ENCODE results near the gene PPP1R7. TPM values are rescaled to one million over a fixed set of nuclear protein-coding genes. Genes with fewer than 3 reads are reported as not detected.

The PPP1R7 gene
- polyA plus RNA-seq, 4 donors: 80.5 to 85.9 (median 85.0) TPM

DNA sequence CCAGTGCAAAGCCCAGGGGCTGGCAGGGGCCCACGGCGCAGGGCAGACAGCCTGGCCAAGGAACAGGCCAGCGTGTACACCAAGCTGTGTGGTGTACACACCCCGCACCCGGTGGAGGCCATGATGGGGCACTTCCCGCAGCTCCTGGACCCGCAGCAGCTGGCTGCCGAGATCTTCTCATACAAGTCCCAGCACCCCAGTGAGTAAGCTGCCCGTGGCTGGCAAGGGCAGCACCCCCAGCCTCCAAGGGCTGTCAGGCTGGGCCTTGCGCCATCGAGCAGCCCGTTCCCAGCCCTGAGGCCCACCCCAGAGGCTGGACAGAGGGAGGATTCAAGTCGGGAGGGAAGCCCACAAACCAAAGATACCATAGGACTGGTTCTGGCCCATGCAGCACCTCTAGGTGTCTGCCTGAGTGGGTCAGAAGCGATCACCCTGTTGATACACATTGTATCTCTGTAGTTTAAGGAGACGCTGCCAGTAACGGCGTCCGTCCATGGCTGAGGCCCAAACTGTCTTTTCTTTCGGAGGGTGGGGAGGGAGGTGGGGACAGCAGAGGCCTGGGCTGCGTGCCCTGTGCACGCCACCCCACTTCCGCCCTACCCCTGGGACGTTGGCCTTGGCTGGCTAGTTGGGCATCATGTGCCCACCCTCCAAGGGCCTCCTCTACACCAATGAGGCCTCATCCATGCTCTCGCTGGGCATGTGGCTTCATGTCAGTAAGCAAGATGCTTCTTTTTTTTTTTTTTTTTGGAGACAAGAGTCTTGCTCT, 31.3 kb upstream of the PPP1R7 start:
- no peak for DNase-seq (ENCODE audit: low read depth in 4 of 4, low spot score in 3 of 4)

DNA sequence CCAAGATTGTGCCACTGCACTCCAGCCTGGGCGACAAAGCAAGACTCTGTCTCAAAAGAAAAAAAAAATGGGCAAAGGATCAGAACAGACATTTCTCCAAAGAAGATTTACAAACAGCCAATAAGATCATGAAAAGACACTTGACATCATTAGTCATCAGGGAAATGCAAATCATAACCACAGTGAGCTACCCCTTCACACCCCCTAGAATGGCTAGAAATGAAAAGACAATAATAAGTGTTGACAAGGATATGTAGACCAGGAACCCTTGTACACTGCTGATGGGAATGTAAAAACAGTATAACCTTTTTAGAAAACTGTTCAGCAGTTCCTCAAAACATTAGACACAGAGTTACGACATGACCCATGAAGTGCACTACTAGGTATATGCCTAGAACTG, 29.8 kb upstream of the PPP1R7 start:
- DNase-seq (ENCODE audit: low read depth in 4 of 4, low spot score in 3 of 4): no peak

DNA sequence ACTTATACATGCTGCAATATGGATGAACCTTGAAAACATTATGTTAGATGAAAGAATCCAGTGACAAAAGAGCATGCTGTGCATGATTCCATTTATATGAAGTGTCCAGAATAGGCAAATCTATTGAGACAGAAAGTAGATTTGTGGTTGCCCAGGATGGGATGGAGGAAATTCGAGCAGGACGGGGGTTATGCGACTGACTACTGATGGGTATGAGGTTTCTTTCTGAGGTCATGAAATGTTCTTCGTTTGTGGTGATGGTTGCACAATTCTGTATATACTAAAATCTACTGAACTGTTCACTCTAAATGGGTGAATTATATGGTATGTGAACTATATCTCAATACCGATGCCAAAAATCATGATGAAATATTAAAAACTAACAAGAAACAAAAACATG, 29.3 kb upstream of the PPP1R7 start:
- DNase-seq (ENCODE audit: low read depth in 4 of 4, low spot score in 3 of 4): no peak

DNA sequence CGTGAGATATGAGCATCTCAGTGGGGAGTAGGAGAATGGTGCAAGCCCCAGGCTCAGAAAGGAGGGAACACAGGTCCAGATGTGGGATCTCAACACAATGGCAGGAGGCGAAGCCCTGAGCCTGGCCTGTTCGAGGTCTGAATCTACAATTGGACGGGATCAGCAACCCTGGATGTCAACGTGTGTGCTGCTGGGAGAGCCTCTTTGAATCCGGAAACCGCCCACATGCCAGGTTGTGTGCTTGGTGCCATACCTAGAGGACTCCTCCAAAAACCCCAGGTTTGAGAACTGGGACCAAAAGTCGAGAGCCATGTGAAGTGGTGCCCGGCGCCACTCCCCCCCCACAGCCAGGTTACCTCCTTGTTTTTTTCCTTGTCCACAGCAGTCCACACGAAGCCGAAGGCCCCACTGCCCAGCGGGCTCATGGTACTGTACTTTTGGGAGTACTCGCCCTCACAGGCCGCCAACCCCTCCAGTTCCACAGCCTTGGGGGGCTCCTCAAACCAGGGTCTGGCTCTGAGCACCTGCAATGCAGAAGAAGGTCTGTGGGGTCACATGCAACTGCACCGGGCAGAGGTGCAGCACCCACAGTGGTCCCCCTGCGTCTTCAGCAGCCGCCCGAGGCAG, 27.8 kb upstream of the PPP1R7 start:
- no peak for DNase-seq (ENCODE audit: low read depth in 4 of 4, low spot score in 3 of 4)

DNA sequence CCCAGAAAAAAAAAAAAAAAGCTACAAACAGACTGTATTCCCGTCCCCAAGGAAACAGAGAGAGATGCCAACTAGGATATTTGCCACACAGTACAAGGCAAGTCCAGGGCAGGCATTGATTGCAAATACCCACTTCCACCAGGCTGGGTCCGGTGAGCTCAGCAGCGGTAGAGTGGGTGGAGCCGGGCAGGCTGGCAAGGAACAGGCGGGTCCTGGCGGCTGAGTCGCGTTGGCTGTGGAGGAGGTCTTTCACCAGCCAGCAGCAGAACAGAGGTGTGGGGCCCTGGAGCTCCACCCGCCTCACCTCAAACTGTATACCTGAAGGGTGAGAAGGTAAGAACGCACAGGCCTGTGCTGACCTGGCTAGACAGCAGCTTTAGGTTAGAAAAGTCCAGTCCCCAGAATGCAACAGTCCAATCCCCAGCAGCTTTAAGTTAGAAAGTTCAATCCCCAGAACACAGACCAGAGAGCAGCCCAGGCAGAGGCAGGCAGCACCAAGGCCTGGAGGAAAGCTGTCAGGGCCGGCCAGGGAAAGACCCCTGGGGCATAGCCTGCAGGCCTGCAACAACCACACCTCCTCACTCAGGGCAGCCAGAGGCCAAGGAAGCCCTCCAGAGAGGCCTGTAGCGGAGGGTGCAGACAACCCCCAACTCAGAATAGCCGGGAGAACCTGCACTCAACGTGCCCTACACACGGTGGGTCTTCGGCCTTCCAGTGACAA, 26.3 kb upstream of the PPP1R7 start:
- no peak for DNase-seq (ENCODE audit: low read depth in 4 of 4, low spot score in 3 of 4)

DNA sequence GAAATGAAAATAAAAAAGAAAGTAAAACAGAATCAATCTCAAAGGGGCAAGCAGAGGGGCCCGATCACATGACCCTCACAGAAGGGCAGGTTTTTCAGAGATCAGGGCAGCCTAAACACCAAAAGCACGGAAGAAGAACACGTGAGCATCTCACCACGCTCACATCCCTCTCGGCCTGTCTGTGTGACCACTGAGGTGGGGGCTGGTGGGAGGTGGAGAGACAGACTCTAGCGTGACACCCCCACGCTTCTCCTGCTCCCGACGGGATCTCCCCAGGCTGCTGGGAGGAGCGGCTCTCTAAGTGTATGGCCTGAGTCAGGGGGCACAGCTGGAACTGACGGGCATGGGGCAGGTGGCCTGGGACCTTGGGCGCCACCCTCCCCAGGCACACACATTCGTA, 24.6 kb upstream of the PPP1R7 start:
- no peak for DNase-seq (ENCODE audit: low read depth in 4 of 4, low spot score in 3 of 4)

DNA sequence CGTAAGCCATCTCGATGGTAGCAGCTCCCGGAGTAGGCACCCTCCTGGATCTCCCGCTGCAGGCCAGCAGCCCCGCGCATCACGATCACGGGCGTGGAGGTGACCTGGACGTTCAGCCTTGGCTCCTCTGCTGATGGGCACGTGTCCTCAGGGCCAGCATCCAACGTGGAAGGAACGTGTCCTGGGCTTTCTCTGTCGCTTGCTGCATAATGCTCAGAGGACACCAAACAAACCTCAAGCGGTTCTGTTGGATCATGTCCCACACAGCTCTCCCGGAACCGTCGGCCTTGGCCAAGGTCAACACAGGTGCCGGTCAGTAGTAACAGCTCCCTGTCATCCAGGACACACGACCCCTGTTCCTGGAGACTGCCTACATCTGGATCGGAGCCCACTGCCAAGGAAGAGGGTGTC, 24.1 kb upstream of the PPP1R7 start:
- DNase-seq (ENCODE audit: low read depth in 4 of 4, low spot score in 3 of 4): no peak

DNA sequence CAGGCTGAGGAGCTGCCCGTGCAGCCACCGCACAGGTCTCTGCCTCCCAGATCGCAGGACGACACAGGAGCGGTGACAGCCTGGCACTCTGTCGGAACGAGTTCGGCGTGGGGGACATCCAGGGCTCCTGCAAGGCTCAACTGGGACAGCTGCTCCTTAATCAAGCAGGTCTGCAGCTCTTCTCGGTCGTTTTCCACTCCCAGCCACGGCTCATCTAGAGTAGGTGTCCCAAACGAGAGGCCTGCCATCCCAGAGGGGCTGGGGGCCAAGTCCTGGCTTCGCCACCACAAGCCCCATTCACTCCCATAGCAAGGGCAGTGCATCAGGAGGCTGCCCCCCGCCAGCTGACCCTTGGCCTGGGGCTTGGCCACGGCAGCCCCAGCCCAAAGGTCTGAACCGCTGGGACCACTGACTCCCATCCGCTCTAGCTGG, 23.5 kb upstream of the PPP1R7 start:
- DNase-seq (ENCODE audit: low read depth in 4 of 4, low spot score in 3 of 4): no peak

DNA sequence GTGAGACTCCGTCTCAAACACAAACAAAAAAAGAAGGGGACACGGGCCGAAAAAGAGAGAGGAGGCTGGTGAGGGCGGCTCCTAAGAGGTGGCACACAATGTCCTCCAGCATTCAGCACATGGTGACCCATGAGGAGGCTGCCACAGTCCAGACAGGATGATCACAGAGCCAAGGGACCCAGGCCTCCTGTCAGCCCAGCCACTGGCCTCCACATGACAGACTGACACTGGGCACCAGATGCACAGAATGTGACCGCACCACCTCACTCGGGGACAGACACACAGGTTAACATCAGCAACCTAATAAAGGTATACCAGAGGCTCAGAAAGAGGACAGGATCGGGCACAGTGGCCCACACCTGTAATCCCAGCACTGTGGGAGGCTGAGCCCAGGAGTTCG, 22.0 kb upstream of the PPP1R7 start:
- no peak for DNase-seq (ENCODE audit: low read depth in 4 of 4, low spot score in 3 of 4)

DNA sequence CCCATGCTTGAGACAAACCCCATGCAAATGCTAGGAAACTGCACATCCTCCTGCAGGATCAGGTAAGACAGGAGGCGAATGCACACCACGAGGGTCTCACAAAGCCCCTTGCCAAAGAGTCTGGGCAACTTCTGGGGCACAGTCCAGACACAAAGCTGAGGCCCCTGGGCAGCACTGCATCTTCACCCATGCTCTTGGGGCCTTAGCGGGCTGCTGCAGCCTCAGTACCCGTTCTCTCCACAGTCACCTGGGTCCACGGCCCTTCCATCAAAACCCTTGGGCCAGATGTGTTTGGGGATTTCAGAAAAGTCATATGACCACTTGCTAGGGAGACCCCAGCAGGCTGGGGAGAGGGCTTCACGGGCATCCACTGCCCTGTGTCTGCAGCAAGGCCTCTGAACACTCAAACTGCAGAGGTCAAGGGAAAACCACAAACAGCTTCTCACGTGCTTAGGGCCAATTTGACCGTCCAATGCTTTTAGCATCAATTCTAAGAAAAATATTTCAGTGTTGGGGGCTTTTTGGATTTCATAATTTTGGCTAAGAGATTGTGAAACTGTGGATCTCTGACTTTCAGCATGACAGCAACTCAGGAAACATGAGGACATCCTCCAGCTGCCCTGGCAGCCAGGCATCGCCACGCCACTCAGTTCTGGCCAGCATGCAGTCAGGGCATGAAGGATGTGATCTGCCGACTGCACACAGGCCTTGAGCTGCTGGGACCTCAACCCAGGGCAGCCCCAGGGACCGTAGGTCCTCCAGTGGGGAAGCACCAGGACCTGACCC, 21.0 kb upstream of the PPP1R7 start:
- DNase-seq (ENCODE audit: low read depth in 4 of 4, low spot score in 3 of 4): no peak

DNA sequence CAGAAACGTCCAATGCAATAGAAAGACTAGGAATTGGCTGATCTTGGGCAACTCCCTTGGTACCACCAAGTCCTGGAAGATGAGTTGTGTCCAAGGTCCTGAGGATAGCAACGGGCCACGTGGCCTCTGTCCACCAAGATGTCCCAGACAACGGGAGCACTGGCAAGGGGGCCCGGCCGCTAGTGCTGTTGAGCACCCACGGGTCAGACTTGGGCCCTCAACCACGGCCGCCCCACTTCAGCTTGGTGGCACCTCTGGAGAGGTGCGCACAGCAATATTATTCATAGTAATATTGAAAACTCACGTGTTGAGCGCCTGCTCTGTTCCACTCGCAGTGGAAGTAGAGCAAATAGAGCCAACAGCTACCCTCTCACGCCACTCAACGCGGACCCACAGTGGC, 20.0 kb upstream of the PPP1R7 start:
- DNase-seq (ENCODE audit: low read depth in 4 of 4, low spot score in 3 of 4): no peak

DNA sequence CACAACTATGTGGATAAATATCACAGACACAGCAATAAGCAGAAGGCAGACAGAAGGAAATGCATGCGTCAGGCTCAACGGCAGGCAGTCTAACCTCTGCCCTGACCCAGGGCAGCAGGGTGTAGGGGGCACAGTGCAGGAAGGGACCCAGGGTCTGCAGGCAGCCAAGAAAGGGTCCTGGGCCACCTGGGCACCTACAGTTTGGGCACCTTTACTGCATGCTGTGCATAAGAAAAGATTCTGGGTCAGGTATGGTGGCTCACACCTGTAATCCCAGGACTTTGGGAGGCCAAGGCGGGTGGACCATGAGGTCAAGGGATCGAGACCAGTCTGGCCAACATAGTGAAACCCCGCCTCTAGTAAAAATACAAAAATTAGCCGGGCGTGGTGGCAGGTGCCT, 18.7 kb upstream of the PPP1R7 start:
- DNase-seq (ENCODE audit: low read depth in 4 of 4, low spot score in 3 of 4): no peak

DNA sequence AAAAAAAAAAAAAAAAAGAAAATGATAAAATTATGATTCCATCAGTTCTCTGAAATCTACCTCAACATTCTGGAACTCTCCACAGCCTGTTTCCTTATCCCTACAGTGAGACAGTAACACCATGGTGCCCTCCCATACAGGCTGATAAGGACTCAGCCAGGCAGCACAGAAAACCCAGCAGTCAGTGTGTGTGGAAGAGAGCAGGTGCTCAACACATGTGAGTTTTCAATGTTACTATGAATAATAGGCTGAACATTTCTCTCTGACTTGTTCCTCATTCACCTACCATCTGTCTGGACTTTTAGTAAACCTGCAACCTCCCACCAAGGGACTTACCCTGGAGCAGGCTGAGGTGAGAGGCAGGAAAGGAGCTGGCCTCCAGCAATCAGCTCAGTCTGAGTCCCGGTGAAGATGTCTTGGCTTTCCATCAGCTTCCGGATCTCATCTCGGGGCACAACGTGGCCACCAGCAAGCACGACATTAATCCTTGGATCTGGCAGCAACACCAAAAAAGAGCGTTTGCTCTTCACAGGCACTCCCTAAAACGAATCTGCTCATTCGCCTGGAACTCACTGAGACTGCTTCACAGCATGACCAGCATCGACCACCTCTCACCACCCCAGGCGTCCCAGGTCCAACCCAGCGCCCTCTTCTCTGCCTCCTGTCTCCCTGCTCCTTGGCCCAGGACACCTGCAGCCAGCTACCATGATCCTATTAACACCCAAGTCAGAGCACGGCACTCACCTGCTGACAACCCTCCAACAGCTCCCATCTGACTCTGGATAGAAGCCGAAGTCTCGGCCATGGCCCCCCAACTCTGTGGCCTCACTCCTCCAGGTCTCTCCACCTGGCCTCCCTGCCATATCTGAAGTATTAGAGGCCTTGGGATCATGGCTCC, 17.5 kb upstream of the PPP1R7 start:
- DNase-seq (ENCODE audit: low read depth in 4 of 4, low spot score in 3 of 4): no peak

DNA sequence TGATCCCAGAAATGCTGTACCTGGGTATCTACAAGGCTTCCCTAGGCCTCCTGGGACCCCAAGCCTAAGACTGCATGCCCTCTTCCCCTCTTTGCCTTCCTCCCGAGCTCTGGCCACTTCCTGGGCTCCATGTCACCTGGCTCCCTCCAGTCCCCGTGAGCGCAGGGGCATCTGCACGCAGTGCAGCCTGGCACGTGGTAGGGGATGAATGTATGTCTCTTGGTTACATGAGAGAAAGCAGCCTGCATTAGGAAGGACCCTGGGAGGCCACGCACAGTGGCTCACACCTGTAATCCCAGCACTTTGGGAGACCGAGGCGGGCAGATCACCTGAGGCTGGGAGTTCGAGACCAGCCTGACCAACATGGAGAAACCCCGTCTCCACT, 16.8 kb upstream of the PPP1R7 start:
- DNase-seq (ENCODE audit: low read depth in 4 of 4, low spot score in 3 of 4): no peak

DNA sequence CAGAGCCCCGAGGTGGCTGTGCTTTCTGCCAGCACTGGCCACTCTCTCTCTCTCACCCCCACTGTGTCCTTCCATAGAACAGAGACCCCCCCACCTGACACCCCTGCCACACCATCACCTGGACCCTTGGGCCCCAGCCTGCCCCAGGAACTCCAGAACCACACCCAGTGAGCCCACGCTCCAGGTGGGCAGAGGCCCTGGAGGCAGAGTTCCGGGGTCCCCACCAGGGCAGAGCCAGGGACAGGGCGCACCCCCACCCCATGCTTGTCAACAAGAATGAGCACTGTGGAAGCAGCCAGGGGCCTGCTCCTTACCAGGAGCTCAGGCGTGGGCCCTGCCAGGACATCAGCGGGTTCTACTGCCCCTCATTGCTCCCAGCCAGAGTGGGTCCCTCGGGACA, 15.6 kb upstream of the PPP1R7 start:
- no peak for DNase-seq (ENCODE audit: low read depth in 4 of 4, low spot score in 3 of 4)

DNA sequence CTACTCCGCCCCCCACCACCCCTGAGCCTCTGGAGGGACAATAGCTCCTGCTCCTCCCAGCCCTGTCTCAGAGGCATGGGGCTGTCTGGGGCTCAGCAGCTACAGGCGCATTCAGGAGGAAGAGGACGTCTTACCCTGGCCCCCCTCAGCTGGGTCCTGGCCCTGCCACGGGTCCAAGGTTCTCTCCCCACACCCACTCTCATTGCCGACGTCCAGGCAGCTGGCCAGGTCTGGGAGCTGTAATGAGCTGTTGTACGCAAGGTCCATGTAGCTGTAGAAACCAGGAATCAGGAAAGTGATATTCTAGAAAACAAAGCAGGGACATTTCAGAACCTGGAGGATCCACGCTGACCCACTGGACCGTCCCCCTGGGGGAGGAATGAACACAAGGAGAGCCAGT, 14.5 kb upstream of the PPP1R7 start:
- DNase-seq (ENCODE audit: low read depth in 4 of 4, low spot score in 3 of 4): no peak

DNA sequence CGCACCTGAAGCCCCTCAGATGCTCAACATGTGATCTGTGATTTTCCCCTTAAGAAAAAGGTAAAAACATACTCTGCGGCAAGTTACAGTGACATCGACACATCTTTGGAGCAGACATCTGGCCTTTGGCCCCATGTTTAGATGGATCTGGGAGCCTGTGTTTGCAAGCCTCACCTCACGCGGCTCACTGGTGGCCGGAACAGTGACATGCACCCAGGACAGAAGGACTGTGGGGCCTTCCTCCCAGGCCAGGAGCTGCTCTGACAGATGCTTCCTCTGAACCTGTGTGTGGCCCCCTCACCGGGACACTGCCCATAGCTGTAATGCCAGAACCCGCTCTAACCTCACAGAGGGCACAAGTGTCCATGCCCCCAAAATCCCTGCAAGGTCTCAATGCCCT, 14.1 kb upstream of the PPP1R7 start:
- DNase-seq (ENCODE audit: low read depth in 4 of 4, low spot score in 3 of 4): no peak

DNA sequence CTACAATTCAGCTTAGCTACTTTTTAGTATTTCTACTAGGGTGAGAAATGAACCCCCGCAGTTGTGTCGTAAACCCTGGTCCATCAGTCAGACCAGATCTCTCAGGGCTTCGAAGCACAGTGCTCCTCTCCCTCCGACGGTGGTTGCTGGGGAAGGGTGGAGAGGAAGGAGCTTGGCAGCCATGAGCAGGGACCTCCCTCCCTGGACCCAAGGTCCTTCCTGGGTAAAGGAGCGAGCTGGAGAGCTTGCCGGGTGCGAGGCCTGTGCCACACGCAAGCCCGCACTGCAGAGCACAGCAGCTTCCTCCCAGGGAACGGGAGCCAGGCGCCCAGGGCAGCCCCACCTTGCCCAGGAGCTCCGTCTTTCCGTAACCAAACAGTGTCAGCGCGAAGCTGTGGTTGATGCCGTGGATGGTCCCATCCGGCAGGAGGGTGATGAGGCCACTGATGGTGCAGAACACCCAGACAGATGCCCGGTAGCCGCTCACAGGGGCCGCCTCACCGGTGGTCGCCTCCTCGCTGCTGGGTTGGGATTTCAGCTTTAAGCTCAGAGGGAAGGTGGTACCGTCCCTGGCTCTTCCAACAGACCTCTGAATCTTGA, 13.5 kb upstream of the PPP1R7 start:
- no peak for DNase-seq (ENCODE audit: low read depth in 4 of 4, low spot score in 3 of 4)

DNA sequence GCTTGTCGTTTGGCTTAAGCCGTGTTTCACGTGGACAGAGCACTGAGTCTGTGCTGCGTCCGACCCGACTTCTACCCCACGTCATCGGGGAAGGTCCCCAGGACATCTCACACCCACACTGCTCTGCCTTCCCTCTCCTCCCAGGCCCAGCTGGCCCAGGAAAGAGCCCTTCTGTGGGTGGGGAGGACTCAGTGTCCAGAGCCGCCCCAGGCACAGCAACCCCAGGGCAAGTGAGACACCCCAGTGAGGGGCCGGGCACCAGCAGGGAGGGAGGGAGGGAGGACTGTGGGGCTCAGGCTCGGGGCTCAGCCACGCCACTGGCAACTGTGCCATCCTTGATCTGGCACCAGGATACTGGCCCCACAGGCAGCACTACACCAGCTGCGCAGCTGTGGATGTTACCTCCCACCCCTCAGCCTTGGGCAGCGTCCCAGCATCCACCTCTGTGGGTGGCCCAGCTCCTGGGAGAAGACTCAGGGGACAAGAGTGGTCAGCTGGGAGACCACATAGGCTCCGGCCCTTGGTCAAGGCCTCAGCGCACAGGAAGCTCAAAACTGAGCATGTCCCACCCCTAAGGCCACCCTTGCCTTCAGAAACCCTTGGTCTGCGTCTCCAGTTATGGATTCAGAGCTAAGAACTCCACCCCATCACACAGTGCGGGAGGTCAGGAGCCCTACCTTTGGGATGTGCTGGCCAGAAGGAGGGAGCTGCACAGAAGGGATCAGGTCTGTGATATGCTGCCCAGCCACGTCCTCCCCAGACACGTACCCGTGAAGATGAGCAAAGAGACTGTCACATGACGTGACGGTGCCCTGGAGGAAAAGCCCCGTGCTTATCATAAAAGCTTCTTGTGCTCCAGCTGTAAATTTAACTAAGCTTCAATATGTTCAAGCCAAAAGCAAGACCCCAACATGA, 12.7 kb upstream of the PPP1R7 start:
- no peak for DNase-seq (ENCODE audit: low read depth in 4 of 4, low spot score in 3 of 4)
